GM19099 (cell line): ENCODE results near the gene PHPT1.

Experiments
- POLR2A ChIP-seq: IDR thresholded peaks from 3 replicates; pipeline ENCODE4 v1.6.1; 2011; ENCODE audit warnings: low read depth; ENCODE audit not compliant: insufficient read length; ENCODE audit errors: extremely low read depth

Gene PHPT1

GRCh38 chr9:136861874-136862457, 12.8 kb downstream of the PHPT1 start:
- TF ChIP-seq POLR2A = no peak

GRCh38 chr9:136862849-136863622, 13.8 kb downstream of the PHPT1 start:
- no peak for TF ChIP-seq POLR2A

- no peak for TF ChIP-seq POLR2A
Observed at GRCh38 chr9:136863623-136864273, 14.5 kb downstream of the PHPT1 start.

- TF ChIP-seq POLR2A = no peak
Observed at GRCh38 chr9:136865041-136865767, 16.0 kb downstream of the PHPT1 start.

GRCh38 chr9:136865768-136866103, 16.5 kb downstream of the PHPT1 start:
- TF ChIP-seq POLR2A = no peak

GRCh38 chr9:136867480-136867879, 18.3 kb downstream of the PHPT1 start:
- no peak for TF ChIP-seq POLR2A

GRCh38 chr9:136867917-136868316, 18.7 kb downstream of the PHPT1 start:
- no peak for TF ChIP-seq POLR2A

GRCh38 chr9:136868644-136869043, 19.4 kb downstream of the PHPT1 start:
- no peak for TF ChIP-seq POLR2A

GRCh38 chr9:136875155-136875554, 25.9 kb downstream of the PHPT1 start:
- no peak for TF ChIP-seq POLR2A

GRCh38 chr9:136876476-136876875, 27.3 kb downstream of the PHPT1 start:
- no peak for TF ChIP-seq POLR2A

GRCh38 chr9:136880651-136881050, 31.4 kb downstream of the PHPT1 start:
- no peak for TF ChIP-seq POLR2A

GRCh38 chr9:136881691-136882108, 32.5 kb downstream of the PHPT1 start:
- no peak for TF ChIP-seq POLR2A

- TF ChIP-seq POLR2A = peak; percentile 42
Observed at GRCh38 chr9:136882109-136882946, 33.1 kb downstream of the PHPT1 start.

- TF ChIP-seq POLR2A = peak; percentile 97
Observed at GRCh38 chr9:136885950-136886578, 36.9 kb downstream of the PHPT1 start, which contains the start of gene TRAF2. Gene TRAF2 (plus strand): TSS chr9:136886516. CDS start chr9:136898741, 12,225 bp downstream.
